Endometrium (tissue), 2 donors: ENCODE measurements around the gene LEMD2.

ENCODE experiments used
- FAIRE-seq: peaks from 2 replicates; lab custom pipeline; 2012; peaks lifted over from hg19 to GRCh38; lab: Jason Lieb, UNC
- donor health status: control.
- donor health status: control.

LEMD2 gene

GRCh38 chr6:33756211-33756954 is 32.5 kb downstream of the LEMD2 start:
- no peak for FAIRE-seq

GRCh38 chr6:33755070-33755869 is 33.7 kb downstream of the LEMD2 start:
- no peak for FAIRE-seq

GRCh38 chr6:33754222-33754621 is 34.7 kb downstream of the LEMD2 start:
- no peak for FAIRE-seq

GRCh38 chr6:33752646-33753015 is 36.3 kb downstream of the LEMD2 start:
- no peak for FAIRE-seq

- FAIRE-seq: no peak
These were observed 36.9 kb downstream of the LEMD2 start for GRCh38 chr6:33751771-33752645.

GRCh38 chr6:33750244-33750991 is 38.5 kb downstream of the LEMD2 start:
- no peak for FAIRE-seq

GRCh38 chr6:33749401-33749800 is 39.5 kb downstream of the LEMD2 start:
- no peak for FAIRE-seq

- FAIRE-seq: no peak
These were observed 40.1 kb downstream of the LEMD2 start for GRCh38 chr6:33748841-33749240.

GRCh38 chr6:33747823-33748222 is 41.1 kb downstream of the LEMD2 start:
- no peak for FAIRE-seq

GRCh38 chr6:33746651-33747100 is 42.3 kb downstream of the LEMD2 start, which contains the start of gene IP6K3:
TSS of gene IP6K3 (minus strand) at chr6:33746905. CDS start at chr6:33735476, 11,429 bp downstream.
- FAIRE-seq: no peak

GRCh38 chr6:33746036-33746600 is 42.8 kb downstream of the LEMD2 start:
- FAIRE-seq: no peak

GRCh38 chr6:33745548-33745947 is 43.4 kb downstream of the LEMD2 start:
- no peak for FAIRE-seq

- FAIRE-seq: no peak
These were observed 43.9 kb downstream of the LEMD2 start for GRCh38 chr6:33744895-33745546.

GRCh38 chr6:33744001-33744848 is 44.7 kb downstream of the LEMD2 start:
- no peak for FAIRE-seq

GRCh38 chr6:33742837-33743236 is 46.1 kb downstream of the LEMD2 start:
- no peak for FAIRE-seq

GRCh38 chr6:33742092-33742491 is 46.8 kb downstream of the LEMD2 start:
- no peak for FAIRE-seq

GRCh38 chr6:33740794-33741193 is 48.1 kb downstream of the LEMD2 start:
- no peak for FAIRE-seq

GRCh38 chr6:33740204-33740608 is 48.7 kb downstream of the LEMD2 start:
- no peak for FAIRE-seq

- FAIRE-seq: no peak
These were observed 49.4 kb downstream of the LEMD2 start for GRCh38 chr6:33739571-33739970.

GRCh38 chr6:33738879-33739278 is 50.1 kb downstream of the LEMD2 start:
- no peak for FAIRE-seq
